Sigmoid colon (tissue), 4 donors: Measurements from ENCODE around the gene UBA7.

Experiments
- CTCF ChIP-seq, 4 experiments: fragments of 450-650 bp in 3 of 4; fragments of 200-600 bp in 1 of 4; IDR thresholded peaks; one replicate each; pipeline ENCODE4 v1.5.1; 2016 to 2019; ENCODE audit warnings: antibody characterized with exemption in 4 of 4, mild to moderate bottlenecking in 3 of 4, moderate library complexity in 2 of 4
- EP300 ChIP-seq, 4 donors: sonication (generic); formaldehyde crosslinking; IDR thresholded peaks; one replicate each; pipeline ENCODE4 v1.6.1; 2017; ENCODE audit warnings: antibody characterized with exemption in 4 of 4
- POLR2AphosphoS5 ChIP-seq, 4 donors: sonication (generic); formaldehyde crosslinking; IDR thresholded peaks; one replicate each; pipeline ENCODE4 v1.6.1; 2017; ENCODE audit warnings: antibody characterized with exemption in 4 of 4

GRCh38 chr3:49803465-49804140, 10.2 kb downstream of the UBA7 start:
- TF ChIP-seq CTCF (IDR thresholded peaks at IDR 0.05) (no peak), EP300 (IDR thresholded peaks at IDR 0.05) (no peak), POLR2AphosphoS5 (IDR thresholded peaks at IDR 0.05) (no peak)
